Activated CD8-positive, alpha-beta memory T cell treated with anti-CD3 and anti-CD28 coated beads for 48 hours (primary cell): ENCODE results near the gene GALNT3.

Experiments used
- DNase-seq, 3 experiments: peaks; one replicate each; pipeline ENCODE4 v3.0.0-alpha.2; 2020; ENCODE audit warnings: low read depth in 2 of 3, low spot score in 2 of 3

Gene GALNT3

GRCh38 chr2:165746501-165746900 is 47.5 kb downstream of the GALNT3 start:
- no peak for DNase-seq

DNA sequence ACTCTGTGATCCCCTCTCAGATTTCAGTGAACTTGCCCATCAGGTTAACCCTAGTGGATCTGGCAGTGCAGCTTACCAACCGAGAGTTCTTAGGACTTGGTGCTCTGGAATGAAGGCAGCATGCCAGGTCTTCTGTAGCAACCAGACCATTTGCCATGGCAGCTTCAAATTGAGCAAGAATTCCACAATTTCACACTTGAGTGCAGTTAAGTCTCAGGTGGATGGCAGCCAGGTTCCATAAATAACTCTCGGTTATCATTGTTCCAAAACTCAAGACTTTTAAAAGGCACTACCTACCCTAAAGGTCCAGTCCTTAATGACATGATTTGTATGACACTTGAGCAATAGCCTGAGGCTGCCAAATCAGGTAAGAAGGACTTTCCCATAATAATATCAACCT is 48.1 kb downstream of the GALNT3 start:
- DNase-seq, result no peak

- DNase-seq, result no peak
These were observed 50.6 kb downstream of the GALNT3 start for GRCh38 chr2:165743442-165743841.

DNA sequence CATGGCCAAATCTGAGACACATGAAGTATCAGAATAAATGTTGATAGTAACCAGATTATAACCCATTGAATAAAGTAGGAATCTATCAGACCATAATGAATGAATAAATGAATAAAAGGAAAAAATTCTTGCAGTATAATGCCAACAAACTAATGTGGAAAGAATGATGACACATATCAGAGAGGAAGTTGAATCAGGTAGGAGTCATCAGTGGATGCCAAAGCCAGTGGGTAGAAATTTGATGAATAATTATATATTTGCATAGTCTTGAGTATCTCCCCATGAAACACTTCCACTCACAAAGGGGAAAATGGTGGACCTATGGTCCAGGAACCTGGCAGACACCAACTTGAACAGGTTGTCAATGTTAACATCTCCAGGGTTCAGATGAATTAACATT is 68.6 kb downstream of the GALNT3 start:
- DNase-seq, result no peak

GRCh38 chr2:165720511-165720910 is 73.5 kb downstream of the GALNT3 start:
- DNase-seq, result no peak

GRCh38 chr2:165718610-165719210 is 75.3 kb downstream of the GALNT3 start:
- DNase-seq, result no peak

DNA sequence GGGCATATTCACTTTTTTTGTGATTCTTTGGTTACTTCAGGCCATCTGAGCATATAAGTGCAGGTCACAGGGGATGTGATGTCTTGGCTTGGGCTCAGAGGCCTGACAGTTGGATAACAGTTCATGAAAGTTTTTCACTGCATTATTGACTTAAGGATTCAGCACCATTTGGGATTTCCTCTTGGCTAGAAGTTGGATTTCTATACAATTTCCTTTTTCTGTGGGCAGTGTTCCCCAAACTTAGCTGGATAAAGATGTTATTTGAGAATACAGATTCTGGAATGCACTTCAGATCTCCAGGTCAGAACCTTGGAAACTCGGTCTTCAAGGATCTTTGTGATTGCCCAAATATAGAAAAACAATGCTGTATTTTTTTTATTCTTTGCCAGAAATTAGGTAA is 78.0 kb downstream of the GALNT3 start:
- no peak for DNase-seq

DNA sequence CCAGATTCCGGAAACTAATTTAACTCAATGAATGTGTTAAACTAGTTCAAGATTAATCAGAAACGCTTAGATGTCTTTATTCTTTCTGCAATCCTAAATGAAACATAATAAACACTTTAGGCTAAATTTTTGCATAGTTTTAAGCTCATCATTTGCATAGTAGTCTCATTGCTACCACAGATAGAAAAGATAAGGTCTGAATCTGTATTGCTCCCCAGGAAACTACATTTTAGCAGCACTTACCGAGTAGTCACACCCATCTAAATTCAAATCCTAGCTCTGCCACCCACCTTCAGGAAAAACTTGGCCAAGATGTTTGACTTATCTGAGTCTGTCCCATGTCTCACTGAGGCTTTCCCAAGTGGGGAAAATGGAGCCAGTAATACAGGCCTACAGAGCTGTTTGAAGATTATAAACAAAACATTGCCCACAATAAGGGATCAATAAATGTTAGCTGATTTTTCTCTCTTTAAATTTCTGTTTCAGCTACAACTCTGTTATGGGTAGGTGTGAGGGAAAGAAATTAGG is 87.0 kb downstream of the GALNT3 start:
- no peak for DNase-seq

DNA sequence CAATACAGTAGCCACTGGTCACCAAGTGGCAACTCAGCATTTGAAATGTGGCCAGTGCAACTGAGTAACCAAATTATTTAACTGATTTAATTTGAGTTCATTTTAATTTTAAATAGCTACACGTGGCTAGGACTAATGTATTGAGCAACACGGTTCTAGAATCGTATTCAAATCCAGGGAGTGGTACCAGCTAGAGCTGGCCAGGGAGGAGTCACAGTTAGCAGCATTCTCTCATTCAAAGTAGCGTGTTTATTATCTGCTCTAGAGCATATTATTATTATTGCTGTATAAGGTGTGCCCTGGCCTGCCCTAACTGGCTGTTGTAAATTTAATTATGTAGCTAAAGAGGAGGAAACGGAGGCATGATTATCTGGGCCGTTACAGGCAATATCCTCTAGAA is 92.9 kb downstream of the GALNT3 start:
- DNase-seq, result no peak

GRCh38 chr2:165700531-165700930 is 93.5 kb downstream of the GALNT3 start:
- no peak for DNase-seq

DNA sequence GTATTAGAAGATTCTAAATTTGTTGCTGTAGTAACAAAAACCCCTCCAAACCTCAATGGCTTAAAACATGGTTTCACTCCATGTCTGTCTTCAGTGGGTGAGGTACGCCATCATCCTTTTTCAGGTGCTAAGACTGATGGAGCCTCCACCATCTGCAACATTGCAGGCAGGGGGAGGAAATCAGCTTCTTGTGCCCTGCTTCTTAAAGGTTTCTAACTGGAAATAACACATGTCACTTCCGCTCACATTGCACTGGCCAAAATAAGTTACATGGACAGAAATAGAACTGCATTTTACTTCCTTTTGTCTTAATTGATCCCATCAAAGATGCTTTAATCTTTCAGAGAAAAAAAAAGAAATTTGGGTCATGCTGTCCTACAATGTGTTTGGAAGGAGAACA is 94.1 kb downstream of the GALNT3 start:
- no peak for DNase-seq

DNA sequence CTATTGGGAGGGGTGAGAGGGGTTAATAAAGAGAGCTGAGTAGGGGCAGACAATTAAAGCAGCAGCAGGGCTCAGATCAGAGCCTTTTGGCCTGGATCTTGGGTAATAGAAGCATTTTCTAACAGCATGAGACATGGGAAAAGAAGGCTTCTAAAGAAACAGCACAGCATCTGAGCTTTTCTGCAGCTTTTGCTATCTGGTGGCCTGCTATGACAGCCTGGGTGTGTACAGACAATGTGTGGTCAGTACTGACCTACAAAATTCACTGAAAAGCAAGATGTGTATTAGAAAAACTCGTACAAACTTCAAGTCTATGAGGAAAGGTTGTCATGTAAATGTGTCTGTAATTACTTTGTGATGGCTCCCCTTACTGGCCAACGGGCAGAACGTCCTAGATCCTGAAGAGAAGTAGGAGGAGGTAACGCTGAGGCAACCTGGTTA is 95.6 kb downstream of the GALNT3 start:
- no peak for DNase-seq

DNA sequence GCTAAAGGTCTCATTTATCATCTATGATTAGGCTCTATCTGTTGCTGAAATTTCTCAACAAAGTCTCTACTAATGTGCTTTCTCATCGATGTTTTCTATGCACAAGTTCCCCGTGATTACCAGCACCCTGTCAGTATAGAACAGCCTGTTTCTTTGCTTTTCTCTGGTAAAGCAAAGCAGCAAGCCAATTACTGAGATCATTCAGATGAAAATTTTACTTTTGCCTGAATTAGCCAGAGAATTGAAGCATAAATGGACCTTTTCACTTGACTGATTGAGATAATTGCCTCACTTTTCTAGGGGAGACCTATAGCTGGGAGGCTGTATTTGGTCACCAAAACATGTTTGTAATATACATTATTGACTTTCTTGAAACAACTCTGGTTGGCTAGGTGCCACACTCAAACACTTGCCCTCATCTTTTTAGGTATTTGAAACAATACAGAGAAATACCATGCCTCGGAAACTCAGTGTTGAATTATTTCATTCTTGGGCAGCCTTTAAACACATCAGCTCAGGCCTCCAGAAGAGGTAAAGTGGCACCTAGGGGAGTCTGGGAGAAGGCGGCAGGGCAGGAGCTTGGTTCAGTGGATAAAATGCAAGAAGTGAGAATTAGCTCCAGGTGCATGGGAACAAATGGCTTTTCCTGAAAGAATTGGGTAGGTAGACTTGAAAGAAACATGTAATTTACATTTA is 96.2 kb downstream of the GALNT3 start:
- DNase-seq, result no peak
